RWPE2 (cell line): ENCODE results near the gene GCNT2.

ENCODE experiments used
- ATAC-seq: fragments of 200-7000 bp; cut with Tn5 transposase; 3 replicates; pipeline ENCODE4 v1.9.1; 2021; ENCODE audit warnings: low read depth
- DNase-seq: peaks from one replicate; pipeline ENCODE4 v3.0.0-alpha.2; 2020; ENCODE audit warnings: low spot score
- H3K27ac ChIP-seq: fragments of 450-650 bp; 2 replicates; pipeline ENCODE4 v1.5.1; 2017; ENCODE audit warnings: mild to moderate bottlenecking; ENCODE audit not compliant: poor library complexity, severe bottlenecking
- H3K27me3 ChIP-seq: fragments of 250-450 bp; sonication (Bioruptor Pico); 2 replicates; pipeline ENCODE4 v1.5.1; 2021; ENCODE audit warnings: mild to moderate bottlenecking, moderate library complexity; ENCODE audit not compliant: insufficient read depth, poor library complexity, severe bottlenecking
- H3K36me3 ChIP-seq: fragments of 250-450 bp; sonication (Bioruptor Pico); 2 replicates; pipeline ENCODE4 v1.5.1; 2020; ENCODE audit warnings: low read depth, mild to moderate bottlenecking, moderate library complexity
- H3K4me1 ChIP-seq: fragments of 250-450 bp; sonication (Bioruptor Pico); 2 replicates; pipeline ENCODE4 v1.5.1; 2021; ENCODE audit warnings: mild to moderate bottlenecking, moderate library complexity; ENCODE audit not compliant: insufficient read depth, poor library complexity, severe bottlenecking
- H3K4me3 ChIP-seq: fragments of 250-450 bp; sonication (Bioruptor Pico); 2 replicates; pipeline ENCODE4 v1.5.1; 2021; ENCODE audit warnings: mild to moderate bottlenecking, moderate library complexity; ENCODE audit not compliant: severe bottlenecking
- H3K9me3 ChIP-seq: fragments of 250-450 bp; sonication (Bioruptor Pico); 2 replicates; pipeline ENCODE4 v1.5.1; 2021; ENCODE audit warnings: mild to moderate bottlenecking, moderate library complexity; ENCODE audit not compliant: severe bottlenecking
- TF ChIP-seq, protein P1 (sequence below): fragments of 450-650 bp; IDR thresholded peaks from one replicate; pipeline ENCODE4 v1.5.1; 2017; ENCODE audit warnings: mild to moderate bottlenecking, moderate library complexity; ENCODE audit not compliant: poor library complexity, severe bottlenecking

Gene GCNT2

DNA sequence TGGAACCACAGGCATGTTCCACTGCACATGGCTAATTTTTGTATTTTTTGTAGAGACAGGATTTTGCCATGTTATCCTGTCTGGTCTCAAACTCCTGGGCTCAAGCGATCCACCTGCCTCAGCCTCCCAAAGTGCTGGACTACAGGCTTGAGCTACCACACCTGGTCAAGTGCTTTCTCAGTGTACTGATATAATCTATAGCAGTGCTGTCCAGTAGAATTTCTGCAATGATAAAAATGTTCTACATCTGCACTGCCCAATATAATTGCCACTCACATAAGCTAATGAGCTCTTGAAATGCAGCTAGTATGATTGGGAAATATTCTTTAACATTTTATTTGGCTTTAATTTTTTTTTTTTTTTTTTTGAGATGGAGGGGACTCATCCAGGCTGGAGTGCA, 109.0 kb downstream of the GCNT2 start:
- ATAC-seq (no peak), DNase-seq (no peak)
- TF ChIP-seq, protein P1, sequence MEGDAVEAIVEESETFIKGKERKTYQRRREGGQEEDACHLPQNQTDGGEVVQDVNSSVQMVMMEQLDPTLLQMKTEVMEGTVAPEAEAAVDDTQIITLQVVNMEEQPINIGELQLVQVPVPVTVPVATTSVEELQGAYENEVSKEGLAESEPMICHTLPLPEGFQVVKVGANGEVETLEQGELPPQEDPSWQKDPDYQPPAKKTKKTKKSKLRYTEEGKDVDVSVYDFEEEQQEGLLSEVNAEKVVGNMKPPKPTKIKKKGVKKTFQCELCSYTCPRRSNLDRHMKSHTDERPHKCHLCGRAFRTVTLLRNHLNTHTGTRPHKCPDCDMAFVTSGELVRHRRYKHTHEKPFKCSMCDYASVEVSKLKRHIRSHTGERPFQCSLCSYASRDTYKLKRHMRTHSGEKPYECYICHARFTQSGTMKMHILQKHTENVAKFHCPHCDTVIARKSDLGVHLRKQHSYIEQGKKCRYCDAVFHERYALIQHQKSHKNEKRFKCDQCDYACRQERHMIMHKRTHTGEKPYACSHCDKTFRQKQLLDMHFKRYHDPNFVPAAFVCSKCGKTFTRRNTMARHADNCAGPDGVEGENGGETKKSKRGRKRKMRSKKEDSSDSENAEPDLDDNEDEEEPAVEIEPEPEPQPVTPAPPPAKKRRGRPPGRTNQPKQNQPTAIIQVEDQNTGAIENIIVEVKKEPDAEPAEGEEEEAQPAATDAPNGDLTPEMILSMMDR: no peak
- Histone ChIP-seq H3K27me3 (no peaks in the 10 kb centered on the region), H3K27ac (no peak overlapping the region), H3K4me3 (no peak overlapping the region), H3K9me3 (no peaks in the 10 kb centered on the region), H3K4me1 (peaks cover 10% of the 10 kb centered on the region), H3K36me3 (no peaks in the 10 kb centered on the region)

DNA sequence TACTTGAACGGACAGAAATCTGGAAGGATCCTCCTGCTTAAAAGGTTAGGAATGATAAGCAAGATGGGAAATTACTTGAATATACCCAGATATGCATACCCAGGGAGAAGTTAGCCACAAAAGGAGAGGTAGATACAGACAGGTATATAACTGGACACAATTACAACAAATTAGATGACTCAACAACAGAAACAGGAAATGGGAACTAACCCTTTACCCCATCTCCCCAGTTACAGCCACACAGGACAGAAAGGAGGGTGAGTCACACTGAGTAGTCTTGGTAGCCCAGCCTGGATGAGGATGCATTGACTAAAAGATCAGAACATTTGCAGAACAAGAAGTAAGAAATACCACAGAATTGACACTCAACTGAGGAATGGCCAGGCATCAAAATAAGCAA, 112.1 kb downstream of the GCNT2 start:
- DNase-seq (no peak), ATAC-seq (peak; percentile 100)
- Histone ChIP-seq H3K36me3 (no peaks in the 10 kb centered on the region), H3K4me1 (peaks cover 10% of the 10 kb centered on the region), H3K27me3 (no peaks in the 10 kb centered on the region), H3K27ac (peak overlapping the region; percentile 71), H3K4me3 (no peak overlapping the region), H3K9me3 (no peaks in the 10 kb centered on the region)
- TF ChIP-seq, protein P1: no peak

DNA sequence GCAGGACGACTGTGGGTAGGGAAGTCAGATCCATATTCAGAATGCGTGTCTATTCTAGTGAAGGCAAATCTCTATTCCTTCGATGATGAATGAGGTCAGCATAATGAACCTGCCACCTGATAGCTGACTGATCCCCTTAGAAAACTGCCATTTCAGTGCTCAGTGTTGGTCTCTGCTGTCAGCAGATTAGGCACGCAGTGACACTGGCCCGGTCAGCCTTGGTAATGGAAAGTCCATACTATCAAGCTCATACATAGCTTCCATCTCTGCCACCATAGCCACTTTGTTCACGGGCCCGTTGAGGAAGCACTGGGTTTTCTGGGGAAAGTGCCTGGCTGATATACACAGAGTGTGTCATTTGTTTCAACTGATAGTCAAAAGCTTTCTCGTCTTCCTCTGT, 119.3 kb downstream of the GCNT2 start:
- ATAC-seq (no peak), DNase-seq (no peak)
- H3K4me3 ChIP-seq: no peak overlapping the region
- H3K36me3 ChIP-seq: no peaks in the 10 kb centered on the region
- H3K27ac ChIP-seq: no peak overlapping the region
- TF ChIP-seq, protein P1: no peak
- H3K9me3 ChIP-seq: no peaks in the 10 kb centered on the region
- H3K27me3 ChIP-seq: no peaks in the 10 kb centered on the region
- no peaks in the 10 kb centered on the region for H3K4me1 ChIP-seq

DNA sequence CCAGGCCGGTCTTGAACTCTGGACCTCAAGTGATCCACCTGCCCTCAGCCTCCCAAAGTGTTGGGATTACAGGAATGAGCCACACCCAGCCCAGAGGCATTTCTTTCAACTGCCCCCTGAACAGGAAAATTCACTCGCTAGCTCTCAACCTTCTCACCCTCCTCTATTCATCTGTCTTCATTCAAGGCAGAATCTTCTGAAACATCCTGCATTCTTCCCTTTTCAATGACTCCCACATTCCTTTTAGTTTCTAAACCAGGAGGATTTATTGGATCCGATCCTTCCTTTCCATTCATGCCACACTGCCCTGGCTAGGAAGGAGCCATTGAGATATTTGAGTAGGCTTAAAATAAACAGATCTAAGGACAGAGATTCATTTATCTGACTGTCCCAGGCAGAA, 120.4 kb downstream of the GCNT2 start:
- no peaks in the 10 kb centered on the region for H3K27me3 ChIP-seq
- H3K27ac ChIP-seq: no peak overlapping the region
- no peaks in the 10 kb centered on the region for H3K36me3 ChIP-seq
- H3K4me1 ChIP-seq: no peaks in the 10 kb centered on the region
- H3K4me3 ChIP-seq: no peak overlapping the region
- DNase-seq (no peak), ATAC-seq (no peak)
- TF ChIP-seq, protein P1: no peak
- H3K9me3 ChIP-seq: no peaks in the 10 kb centered on the region

DNA sequence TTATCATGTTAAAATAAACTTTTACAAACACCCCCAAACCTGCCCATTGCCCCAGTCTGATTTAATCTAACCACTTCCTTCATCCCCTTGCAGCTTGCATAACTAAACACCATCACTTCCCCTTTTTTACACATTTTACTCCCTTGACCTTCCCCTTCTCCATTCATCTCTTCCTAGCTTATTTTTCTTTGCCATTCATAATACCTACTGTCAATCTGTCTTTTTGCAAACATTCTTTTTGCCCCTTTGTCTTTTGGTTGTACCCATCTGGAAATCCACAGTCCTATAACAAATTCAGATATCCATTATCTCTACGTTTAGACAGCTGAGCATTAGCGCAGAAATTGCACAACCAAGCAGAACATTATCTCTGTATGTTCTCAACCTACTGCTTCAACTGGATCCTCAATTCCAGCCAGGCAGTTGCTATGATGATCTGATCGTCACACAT, 122.1 kb downstream of the GCNT2 start:
- no peak overlapping the region for H3K27ac ChIP-seq
- no peak for DNase-seq
- H3K4me1 ChIP-seq: no peaks in the 10 kb centered on the region
- H3K4me3 ChIP-seq: no peak overlapping the region
- H3K36me3 ChIP-seq: no peaks in the 10 kb centered on the region
- no peaks in the 10 kb centered on the region for H3K27me3 ChIP-seq
- TF ChIP-seq, protein P1: no peak
- no peak for ATAC-seq
- no peaks in the 10 kb centered on the region for H3K9me3 ChIP-seq
